Activated naive CD4-positive, alpha-beta T cell treated with anti-CD3 and anti-CD28 coated beads for 36 hours (primary cell): Measurements from ENCODE around the gene DMRTB1. TPM values are rescaled to one million over a fixed set of nuclear protein-coding genes. Genes with fewer than 3 reads are reported as not detected.

Experiments used
- CTCF ChIA-PET: fragments of 350-600 bp; sonication (Branson Sonifier 250); formaldehyde crosslinking; loops from one replicate; lab custom pipeline; 2021; ENCODE audit warnings: antibody characterized with exemption; lab: Charles Lee
- DNase-seq: peaks from one replicate; pipeline ENCODE4 v3.0.0-alpha.2; 2020
- H3K27ac Mint-ChIP-seq: one replicate; pipeline ENCODE4 v1.8.0; 2021; ENCODE audit warnings: mild to moderate bottlenecking, mixed read lengths
- H3K27me3 Mint-ChIP-seq: one replicate; pipeline ENCODE4 v1.8.0; 2021; ENCODE audit warnings: low read depth, mixed read lengths
- H3K36me3 Mint-ChIP-seq: one replicate; pipeline ENCODE4 v1.8.0; 2021; ENCODE audit warnings: low read depth, mixed read lengths
- H3K4me1 Mint-ChIP-seq: one replicate; pipeline ENCODE4 v1.8.0; 2021; ENCODE audit warnings: low read depth, mixed read lengths
- H3K4me3 Mint-ChIP-seq: one replicate; pipeline ENCODE4 v1.8.0; 2021; ENCODE audit warnings: mild to moderate bottlenecking, moderate library complexity, mixed read lengths
- H3K9me3 Mint-ChIP-seq: one replicate; pipeline ENCODE4 v1.8.0; 2021; ENCODE audit warnings: mixed read lengths
- intact Hi-C: fragments of 100-400 bp; cut with micrococcal nuclease; formaldehyde crosslinking; loops from one replicate; pipeline ENCODE4 v1.15.1; 2023
- total RNA-seq, 2 experiments: library from RNA; stranded (reverse); gene quantifications; one replicate each; pipeline ENCODE4 v1.2.3, GENCODE V29; 2021

DMRTB1 gene
- not detected for total RNA-seq

- H3K27ac Mint-ChIP-seq, result no peak within 1 kb of the TSS
- H3K4me3 Mint-ChIP-seq, result no peak within 1 kb of the TSS
- no peaks in the 10 kb centered on the region for H3K9me3 Mint-ChIP-seq
- H3K4me1 Mint-ChIP-seq, result no peaks in the 10 kb centered on the region
- no peaks in the 10 kb centered on the region for H3K27me3 Mint-ChIP-seq
- intact Hi-C loops, result no loop called here
- CTCF ChIA-PET, result interaction anchor here (2.1 kb wide), 1 partner anchor 10 kb away, joined by 5 read pairs; no protein-coding TSS in a partner anchor
- no peaks in the 10 kb centered on the region for H3K36me3 Mint-ChIP-seq
- no peak for DNase-seq
Measured at GRCh38 chr1:53459321-53460175, at the start of gene DMRTB1. Gene DMRTB1 (plus strand): TSS chr1:53459399. CDS start chr1:53459454, 55 bp downstream.

- intact Hi-C loops, result loop anchor here (5.0 kb wide), 2 partner anchors 82 to 212 kb away; partner anchors contain the start of genes CPT2 and LRP8
- Mint-ChIP-seq H3K27ac (no peak overlapping the region), H3K4me1 (peaks cover 30% of the 10 kb centered on the region), H3K4me3 (no peak overlapping the region), H3K36me3 (no peaks in the 10 kb centered on the region), H3K27me3 (no peaks in the 10 kb centered on the region), H3K9me3 (no peaks in the 10 kb centered on the region)
- no peak for DNase-seq
- CTCF ChIA-PET, result interaction anchor here (0.6 to 1.8 kb wide), 2 partner anchors 16 to 33 kb away, joined by 4 to 8 read pairs; no protein-coding TSS in a partner anchor
Measured at GRCh38 chr1:53409695-53410094, 49.5 kb upstream of the DMRTB1 start.

- DNase-seq, result no peak
- Mint-ChIP-seq H3K4me3 (no peak overlapping the region), H3K4me1 (peaks cover 31% of the 10 kb centered on the region), H3K27ac (no peak overlapping the region), H3K36me3 (no peaks in the 10 kb centered on the region), H3K27me3 (no peaks in the 10 kb centered on the region), H3K9me3 (no peaks in the 10 kb centered on the region)
- CTCF ChIA-PET, result no interaction called here
- intact Hi-C loops, result loop anchor here (5.0 kb wide), 2 partner anchors 83 to 213 kb away; partner anchors contain the start of genes CPT2 and LRP8
Measured at GRCh38 chr1:53410100-53410541, 49.1 kb upstream of the DMRTB1 start.

- CTCF ChIA-PET, result no interaction called here
- H3K4me3 Mint-ChIP-seq, result no peak overlapping the region
- H3K27ac Mint-ChIP-seq, result no peak overlapping the region
- no peaks in the 10 kb centered on the region for H3K9me3 Mint-ChIP-seq
- DNase-seq, result no peak
- H3K27me3 Mint-ChIP-seq, result no peaks in the 10 kb centered on the region
- H3K4me1 Mint-ChIP-seq, result peaks cover 32% of the 10 kb centered on the region
- no peaks in the 10 kb centered on the region for H3K36me3 Mint-ChIP-seq
- intact Hi-C loops, result loop anchor here (5.0 kb wide), 2 partner anchors 83 to 213 kb away; partner anchors contain the start of genes CPT2 and LRP8
Measured at GRCh38 chr1:53410701-53411100, 48.5 kb upstream of the DMRTB1 start.

GRCh38 chr1:53411541-53412152 lies 47.6 kb upstream of the DMRTB1 start:
- no peaks in the 10 kb centered on the region for H3K36me3 Mint-ChIP-seq
- H3K27ac Mint-ChIP-seq, result peak overlapping the region; percentile 7
- intact Hi-C loops, result loop anchor here (5.0 kb wide), 2 partner anchors 84 to 214 kb away; partner anchors contain the start of genes CPT2 and LRP8
- no peak for DNase-seq
- no peaks in the 10 kb centered on the region for H3K9me3 Mint-ChIP-seq
- H3K4me1 Mint-ChIP-seq, result peaks cover 32% of the 10 kb centered on the region
- H3K4me3 Mint-ChIP-seq, result no peak overlapping the region
- CTCF ChIA-PET, result no interaction called here
- no peaks in the 10 kb centered on the region for H3K27me3 Mint-ChIP-seq

GRCh38 chr1:53412285-53413174 lies 46.7 kb upstream of the DMRTB1 start:
- DNase-seq, result no peak
- Mint-ChIP-seq H3K9me3 (no peaks in the 10 kb centered on the region), H3K4me3 (no peak overlapping the region), H3K36me3 (no peaks in the 10 kb centered on the region), H3K27me3 (no peaks in the 10 kb centered on the region), H3K27ac (peak overlapping the region; percentile 79), H3K4me1 (peaks cover 32% of the 10 kb centered on the region)
- CTCF ChIA-PET, result no interaction called here
- intact Hi-C loops, result loop anchor here (5.0 kb wide), 2 partner anchors 85 to 215 kb away; partner anchors contain the start of genes CPT2 and LRP8

- Mint-ChIP-seq H3K9me3 (no peaks in the 10 kb centered on the region), H3K27me3 (no peaks in the 10 kb centered on the region)
Measured at GRCh38 chr1:53413175-53414001, 45.8 kb upstream of the DMRTB1 start.

GRCh38 chr1:53414632-53415031 lies 44.6 kb upstream of the DMRTB1 start:
- H3K27me3 Mint-ChIP-seq, result peaks cover 7% of the 10 kb centered on the region
- no peak overlapping the region for H3K27ac Mint-ChIP-seq
- H3K4me1 Mint-ChIP-seq, result peaks cover 32% of the 10 kb centered on the region
- intact Hi-C loops, result loop anchor here (5.0 kb wide), 2 partner anchors 87 to 217 kb away; partner anchors contain the start of genes CPT2 and LRP8
- no peak for DNase-seq
- no peaks in the 10 kb centered on the region for H3K9me3 Mint-ChIP-seq
- H3K4me3 Mint-ChIP-seq, result no peak overlapping the region
- no peaks in the 10 kb centered on the region for H3K36me3 Mint-ChIP-seq
- CTCF ChIA-PET, result interaction anchor here (1.0 kb wide), 1 partner anchor 312 kb away, joined by 3 read pairs; no protein-coding TSS in a partner anchor

More at GRCh38 chr1:53413175-53414001, 45.8 kb upstream of the DMRTB1 start:
- Mint-ChIP-seq H3K4me3 (no peak overlapping the region), H3K4me1 (peaks cover 32% of the 10 kb centered on the region), H3K27ac (peak overlapping the region; percentile 79), H3K36me3 (no peaks in the 10 kb centered on the region)
- DNase-seq, result peak; percentile 66
- CTCF ChIA-PET, result interaction anchor here (0.6 kb wide), 1 partner anchor 10 kb away, joined by 4 read pairs; no protein-coding TSS in a partner anchor
- intact Hi-C loops, result loop anchor here (5.0 kb wide), 2 partner anchors 86 to 216 kb away; partner anchors contain the start of genes CPT2 and LRP8

GRCh38 chr1:53415432-53415831 lies 43.8 kb upstream of the DMRTB1 start:
- Mint-ChIP-seq H3K9me3 (no peaks in the 10 kb centered on the region), H3K36me3 (no peaks in the 10 kb centered on the region), H3K4me1 (peaks cover 30% of the 10 kb centered on the region), H3K4me3 (no peak overlapping the region), H3K27me3 (peaks cover 7% of the 10 kb centered on the region), H3K27ac (no peak overlapping the region)
- intact Hi-C loops, result no loop called here
- no peak for DNase-seq
- CTCF ChIA-PET, result no interaction called here

GRCh38 chr1:53416269-53416813 lies 42.9 kb upstream of the DMRTB1 start:
- Mint-ChIP-seq H3K4me1 (peaks cover 30% of the 10 kb centered on the region), H3K27ac (no peak overlapping the region), H3K36me3 (no peaks in the 10 kb centered on the region), H3K27me3 (peaks cover 8% of the 10 kb centered on the region), H3K4me3 (no peak overlapping the region), H3K9me3 (peaks cover 2% of the 10 kb centered on the region)
- no peak for DNase-seq
- intact Hi-C loops, result no loop called here
- CTCF ChIA-PET, result no interaction called here
